NB4 (cell line): ENCODE results near the gene KRT12.
"Not testable (repeated sequence)": the region's sequence is repeated elsewhere in the genome, so short reads cannot be mapped to it uniquely, and the experiment has no call there.

ENCODE experiments used
- DNase-seq: peaks from one replicate; pipeline ENCODE4 v3.0.0; 2010; ENCODE audit warnings: low read depth
- H3K4me3 ChIP-seq: one replicate; pipeline ENCODE4 v1.5.1; 2011; ENCODE audit warnings: mild to moderate bottlenecking, low read depth, low read length, moderate library complexity
- MYC ChIP-seq: IDR thresholded peaks from 2 replicates; pipeline ENCODE4 v1.6.1; 2011; ENCODE audit warnings: low read depth, low read length
- POLR2A ChIP-seq: IDR thresholded peaks from 2 replicates; pipeline ENCODE4 v1.6.1; 2011; ENCODE audit warnings: mild to moderate bottlenecking; ENCODE audit not compliant: insufficient read length; ENCODE audit errors: extremely low read depth
- TF ChIP-seq, protein P1 (sequence below): IDR thresholded peaks from one replicate; pipeline ENCODE4 v1.5.1; 2012; ENCODE audit warnings: low read depth, low read length
- TF ChIP-seq, protein P2 (sequence below): IDR thresholded peaks from 2 replicates; pipeline ENCODE4 v1.6.1; 2011; ENCODE audit warnings: low read depth, low read length

KRT12 gene

DNA sequence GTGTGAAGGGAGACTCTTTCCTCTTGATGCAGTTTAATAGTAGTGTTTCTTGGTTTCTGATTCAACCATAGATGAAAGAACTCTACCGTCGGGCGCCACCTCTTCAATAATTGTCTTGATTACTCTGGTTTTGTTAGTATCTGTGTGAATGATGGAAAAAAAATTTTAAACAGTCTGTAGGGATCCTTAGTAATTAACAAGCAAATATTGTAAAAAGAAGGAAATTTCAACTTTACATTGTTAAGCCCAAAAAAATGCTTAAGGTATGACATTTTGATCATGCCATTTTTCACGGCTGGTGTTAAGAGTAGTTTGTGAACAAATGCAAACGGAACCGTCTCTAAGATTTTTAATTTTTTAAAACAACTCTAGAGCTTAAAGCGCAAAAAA, 48.7 kb downstream of the KRT12 start:
- TF ChIP-seq MYC (no peak), POLR2A (no peak)
- TF ChIP-seq, protein P1, sequence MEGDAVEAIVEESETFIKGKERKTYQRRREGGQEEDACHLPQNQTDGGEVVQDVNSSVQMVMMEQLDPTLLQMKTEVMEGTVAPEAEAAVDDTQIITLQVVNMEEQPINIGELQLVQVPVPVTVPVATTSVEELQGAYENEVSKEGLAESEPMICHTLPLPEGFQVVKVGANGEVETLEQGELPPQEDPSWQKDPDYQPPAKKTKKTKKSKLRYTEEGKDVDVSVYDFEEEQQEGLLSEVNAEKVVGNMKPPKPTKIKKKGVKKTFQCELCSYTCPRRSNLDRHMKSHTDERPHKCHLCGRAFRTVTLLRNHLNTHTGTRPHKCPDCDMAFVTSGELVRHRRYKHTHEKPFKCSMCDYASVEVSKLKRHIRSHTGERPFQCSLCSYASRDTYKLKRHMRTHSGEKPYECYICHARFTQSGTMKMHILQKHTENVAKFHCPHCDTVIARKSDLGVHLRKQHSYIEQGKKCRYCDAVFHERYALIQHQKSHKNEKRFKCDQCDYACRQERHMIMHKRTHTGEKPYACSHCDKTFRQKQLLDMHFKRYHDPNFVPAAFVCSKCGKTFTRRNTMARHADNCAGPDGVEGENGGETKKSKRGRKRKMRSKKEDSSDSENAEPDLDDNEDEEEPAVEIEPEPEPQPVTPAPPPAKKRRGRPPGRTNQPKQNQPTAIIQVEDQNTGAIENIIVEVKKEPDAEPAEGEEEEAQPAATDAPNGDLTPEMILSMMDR, result no peak
- TF ChIP-seq, protein P2, sequence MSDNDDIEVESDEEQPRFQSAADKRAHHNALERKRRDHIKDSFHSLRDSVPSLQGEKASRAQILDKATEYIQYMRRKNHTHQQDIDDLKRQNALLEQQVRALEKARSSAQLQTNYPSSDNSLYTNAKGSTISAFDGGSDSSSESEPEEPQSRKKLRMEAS, result no peak
- H3K4me3 ChIP-seq, result peak overlapping the region; percentile 94
- DNase-seq, result no peak

DNA sequence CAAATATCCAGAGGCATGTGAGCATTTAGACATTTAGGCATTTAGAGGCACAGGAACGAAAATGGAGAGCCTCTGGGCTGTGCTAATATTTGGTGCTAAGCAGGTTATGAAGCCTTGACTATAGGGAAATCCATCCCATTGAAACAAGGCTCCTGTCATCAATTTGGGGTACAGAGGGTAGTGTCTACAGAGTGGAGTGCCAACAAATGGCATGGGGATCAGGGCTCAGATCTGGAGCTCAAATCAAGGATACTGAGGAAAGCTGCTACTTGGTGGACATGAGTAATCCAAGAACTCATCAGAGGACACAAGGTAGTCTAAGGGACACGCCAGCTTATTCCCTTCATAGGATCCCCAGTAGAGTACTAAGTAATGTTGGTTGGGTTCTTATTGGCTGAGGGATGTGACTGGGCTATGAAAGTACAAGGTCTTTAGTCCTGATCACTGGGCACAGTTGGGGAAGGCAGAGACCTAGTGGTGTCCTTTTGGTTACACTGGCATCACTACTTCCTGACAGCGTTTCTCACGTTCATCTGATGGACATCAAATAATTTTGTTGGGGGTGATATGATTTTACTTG, 49.8 kb downstream of the KRT12 start:
- TF ChIP-seq MYC (no peak), POLR2A (no peak)
- TF ChIP-seq, protein P1, result no peak
- TF ChIP-seq, protein P2, result no peak

DNA sequence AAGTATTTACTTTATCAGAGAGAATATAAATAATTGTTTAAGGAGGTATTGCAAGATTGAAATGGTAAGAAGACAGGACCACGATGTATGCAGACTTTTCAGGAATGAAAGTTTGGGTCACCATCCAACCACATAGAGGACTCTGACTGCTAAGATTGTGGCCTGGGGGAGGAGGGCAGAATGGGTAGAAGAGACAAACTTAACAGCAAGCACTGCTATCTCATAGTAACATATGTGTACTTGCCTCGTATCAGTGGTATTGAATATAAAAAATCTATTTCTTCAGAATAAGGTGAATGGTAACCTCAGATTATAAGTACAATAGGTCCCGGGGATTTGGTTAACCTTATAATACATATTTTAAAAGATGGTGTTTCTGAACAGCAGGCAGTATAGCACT, 50.5 kb downstream of the KRT12 start:
- no peak overlapping the region for H3K4me3 ChIP-seq
- DNase-seq, result no peak
- TF ChIP-seq, protein P1, result no peak
- TF ChIP-seq POLR2A (no peak), MYC (no peak)
- TF ChIP-seq, protein P2, result no peak

More for the DNA sequence above, 49.8 kb downstream of the KRT12 start:
- DNase-seq, result no peak
- H3K4me3 ChIP-seq, result no peak overlapping the region

DNA sequence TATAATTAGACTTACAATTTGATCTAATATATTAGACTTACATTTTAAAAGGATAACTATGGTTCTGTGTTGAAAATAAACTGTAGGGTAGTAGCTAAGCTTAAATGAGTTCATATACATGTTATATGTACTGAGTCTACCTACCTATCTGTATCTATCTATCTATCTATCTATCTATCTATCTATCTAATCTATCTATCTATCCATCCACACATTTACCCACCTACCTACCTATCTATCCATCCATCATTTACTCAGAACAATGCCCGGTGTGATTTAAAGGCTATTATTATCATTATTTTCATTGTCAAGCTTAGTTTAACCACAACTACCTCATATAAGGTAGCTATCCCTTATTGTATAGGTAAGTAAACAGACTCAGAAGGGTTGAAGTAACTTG, 51.6 kb downstream of the KRT12 start:
- TF ChIP-seq MYC (no peak), POLR2A (no peak)
- TF ChIP-seq, protein P1, result no peak
- TF ChIP-seq, protein P2, result no peak
- no peak for DNase-seq
- no peak overlapping the region for H3K4me3 ChIP-seq

DNA sequence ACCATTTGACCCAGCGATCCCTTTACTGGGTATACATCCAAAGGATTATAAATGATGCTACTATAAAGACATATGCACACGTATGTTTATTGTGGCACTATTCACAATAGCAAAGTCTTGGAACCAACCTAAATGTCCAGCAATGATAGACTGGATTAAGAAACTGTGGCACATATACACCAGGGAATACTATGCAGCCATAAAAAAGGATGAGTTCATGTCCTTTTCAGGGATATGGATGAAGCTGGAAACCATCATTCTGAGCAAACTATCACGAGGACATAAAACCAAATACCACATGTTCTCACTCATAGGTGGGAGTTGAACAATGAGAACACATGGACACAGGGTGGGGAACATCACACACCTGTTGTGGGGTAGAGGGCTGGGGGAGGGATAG, 52.4 kb downstream of the KRT12 start:
- DNase-seq, H3K4me3 ChIP-seq: not testable (repeated sequence)

DNA sequence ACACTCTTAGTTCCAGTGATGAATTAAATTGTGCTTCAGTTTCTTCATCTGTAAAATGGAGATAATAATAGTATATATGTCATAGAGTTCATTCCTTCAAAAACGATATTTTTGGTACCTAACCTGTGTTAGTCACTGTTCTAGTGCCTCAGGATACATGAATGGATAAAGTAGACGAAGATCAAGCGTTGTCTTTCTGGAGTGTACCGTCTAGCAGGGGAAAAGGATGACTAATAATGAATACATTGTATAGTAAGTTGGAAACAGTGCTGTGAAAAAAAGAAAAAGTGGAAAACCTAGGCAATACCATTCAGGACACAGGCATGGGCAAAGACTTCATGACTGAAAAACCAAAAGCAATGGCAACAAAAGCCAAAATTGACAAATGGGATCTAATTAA, 53.2 kb downstream of the KRT12 start:
- no peak for DNase-seq
- no peak overlapping the region for H3K4me3 ChIP-seq
- TF ChIP-seq, protein P1, result no peak
- TF ChIP-seq, protein P2, result no peak
- TF ChIP-seq MYC (no peak), POLR2A (no peak)
